Prostate gland (tissue), 2 donors: Measurements from ENCODE around the gene ITIH6. TPM values are rescaled to one million over a fixed set of nuclear protein-coding genes. Genes with fewer than 3 reads are reported as not detected.
A peak's percentile ranks its signal among the peaks of the same experiment; 100 is the strongest.

Experiments used
- DNase-seq: peaks from one replicate; pipeline ENCODE4 v3.0.0-alpha.2; 2019; ENCODE audit warnings: low spot score
- H3K27ac ChIP-seq, 2 donors: fragments of 200-600 bp; sonication (generic); 2 replicates each; pipeline ENCODE4 v1.5.1; 2017 to 2019
- H3K27me3 ChIP-seq: fragments of 200-600 bp; sonication (generic); replicated peaks from 2 replicates; pipeline ENCODE4 v1.5.1; 2019; ENCODE audit not compliant: insufficient read depth
- H3K36me3 ChIP-seq, 2 donors: fragments of 200-600 bp; sonication (generic); 1 replicate in 1 of 2; 2 replicates in 1 of 2; pipeline versions ENCODE4 v1.5.1 to v1.8.1; 2017 to 2019
- H3K4me1 ChIP-seq: fragments of 200-600 bp; sonication (generic); replicated peaks from 2 replicates; pipeline ENCODE4 v1.5.1; 2019
- H3K4me3 ChIP-seq, 2 donors: fragments of 200-600 bp; sonication (generic); 2 replicates each; pipeline ENCODE4 v1.5.1; 2017 to 2019
- H3K9me3 ChIP-seq: fragments of 200-600 bp; sonication (generic); 2 replicates; pipeline ENCODE4 v1.5.1; 2017
- POLR2A ChIP-seq: fragments of 450-650 bp; IDR thresholded peaks from one replicate; pipeline ENCODE4 v1.6.1; 2016; ENCODE audit warnings: antibody characterized with exemption, mild to moderate bottlenecking
- POLR2AphosphoS5 ChIP-seq: sonication (generic); formaldehyde crosslinking; IDR thresholded peaks from one replicate; pipeline ENCODE4 v1.6.1; 2017; ENCODE audit warnings: antibody characterized with exemption
- WGBS: methylation state at CpG from one replicate; pipeline ENCODE4 v1.1.5; 2018; 5-methylcytosine and 5-hydroxymethylcytosine counted together
- intact Hi-C: fragments of 100-400 bp; cut with DNase I; formaldehyde crosslinking; loops from one replicate; pipeline ENCODE4 v1.14.2; 2022
- total RNA-seq, 2 donors: library from RNA; depleted of rRNA; stranded (reverse); fragments of >200 nt; gene quantifications; one replicate each; pipeline ENCODE4 v1.1.0, GENCODE V29; 2016
- TF ChIP-seq, protein P1 (sequence below), 4 experiments: fragments of 200-600 bp in 2 of 4; fragments of 450-650 bp in 2 of 4; sonication (generic) in 2 of 4; IDR thresholded peaks; 1 replicate in 3 of 4; 2 replicates in 1 of 4; pipeline ENCODE4 v1.5.1; 2016 to 2019; ENCODE audit warnings: antibody characterized with exemption in 4 of 4, mild to moderate bottlenecking in 2 of 4, moderate library complexity in 2 of 4

Gene ITIH6
- total RNA-seq, 2 donors from 2014 or later = 1.0 to 3.7 TPM

DNA sequence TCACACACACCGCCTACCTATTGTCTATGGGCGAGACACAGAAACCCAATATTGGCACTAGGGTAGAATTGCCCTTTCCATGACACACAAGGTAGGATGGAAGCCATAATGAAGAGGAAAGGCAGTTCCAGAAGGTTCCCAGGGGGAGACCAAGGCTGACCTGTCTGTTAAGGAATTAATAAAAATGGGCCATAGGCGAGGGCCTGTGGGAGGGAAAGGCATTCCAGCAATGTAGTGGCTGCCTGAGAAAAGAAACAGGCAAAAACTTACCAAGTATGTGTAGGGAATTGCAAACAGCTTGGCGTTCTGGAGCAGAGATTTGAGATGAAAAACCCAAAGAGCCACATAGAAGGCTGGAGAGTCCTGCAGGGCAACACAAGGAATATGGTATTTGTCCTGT is 28.5 kb upstream of the ITIH6 start:
- Histone ChIP-seq H3K36me3 (no peaks in the 10 kb centered on the region), H3K4me3 (no peak overlapping the region), H3K9me3 (no peaks in the 10 kb centered on the region), H3K27ac (no peak overlapping the region), H3K4me1 (no peaks in the 10 kb centered on the region), H3K27me3 (no peaks in the 10 kb centered on the region)
- DNase-seq = no peak
- intact Hi-C loops = no loop called here
- 85% methylated on average over 4 of the region's 4 CpGs for WGBS
- TF ChIP-seq POLR2AphosphoS5 (no peak), POLR2A (no peak)
- TF ChIP-seq, protein P1, sequence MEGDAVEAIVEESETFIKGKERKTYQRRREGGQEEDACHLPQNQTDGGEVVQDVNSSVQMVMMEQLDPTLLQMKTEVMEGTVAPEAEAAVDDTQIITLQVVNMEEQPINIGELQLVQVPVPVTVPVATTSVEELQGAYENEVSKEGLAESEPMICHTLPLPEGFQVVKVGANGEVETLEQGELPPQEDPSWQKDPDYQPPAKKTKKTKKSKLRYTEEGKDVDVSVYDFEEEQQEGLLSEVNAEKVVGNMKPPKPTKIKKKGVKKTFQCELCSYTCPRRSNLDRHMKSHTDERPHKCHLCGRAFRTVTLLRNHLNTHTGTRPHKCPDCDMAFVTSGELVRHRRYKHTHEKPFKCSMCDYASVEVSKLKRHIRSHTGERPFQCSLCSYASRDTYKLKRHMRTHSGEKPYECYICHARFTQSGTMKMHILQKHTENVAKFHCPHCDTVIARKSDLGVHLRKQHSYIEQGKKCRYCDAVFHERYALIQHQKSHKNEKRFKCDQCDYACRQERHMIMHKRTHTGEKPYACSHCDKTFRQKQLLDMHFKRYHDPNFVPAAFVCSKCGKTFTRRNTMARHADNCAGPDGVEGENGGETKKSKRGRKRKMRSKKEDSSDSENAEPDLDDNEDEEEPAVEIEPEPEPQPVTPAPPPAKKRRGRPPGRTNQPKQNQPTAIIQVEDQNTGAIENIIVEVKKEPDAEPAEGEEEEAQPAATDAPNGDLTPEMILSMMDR (IDR thresholded peaks at IDR 0.05) = no peak

DNA sequence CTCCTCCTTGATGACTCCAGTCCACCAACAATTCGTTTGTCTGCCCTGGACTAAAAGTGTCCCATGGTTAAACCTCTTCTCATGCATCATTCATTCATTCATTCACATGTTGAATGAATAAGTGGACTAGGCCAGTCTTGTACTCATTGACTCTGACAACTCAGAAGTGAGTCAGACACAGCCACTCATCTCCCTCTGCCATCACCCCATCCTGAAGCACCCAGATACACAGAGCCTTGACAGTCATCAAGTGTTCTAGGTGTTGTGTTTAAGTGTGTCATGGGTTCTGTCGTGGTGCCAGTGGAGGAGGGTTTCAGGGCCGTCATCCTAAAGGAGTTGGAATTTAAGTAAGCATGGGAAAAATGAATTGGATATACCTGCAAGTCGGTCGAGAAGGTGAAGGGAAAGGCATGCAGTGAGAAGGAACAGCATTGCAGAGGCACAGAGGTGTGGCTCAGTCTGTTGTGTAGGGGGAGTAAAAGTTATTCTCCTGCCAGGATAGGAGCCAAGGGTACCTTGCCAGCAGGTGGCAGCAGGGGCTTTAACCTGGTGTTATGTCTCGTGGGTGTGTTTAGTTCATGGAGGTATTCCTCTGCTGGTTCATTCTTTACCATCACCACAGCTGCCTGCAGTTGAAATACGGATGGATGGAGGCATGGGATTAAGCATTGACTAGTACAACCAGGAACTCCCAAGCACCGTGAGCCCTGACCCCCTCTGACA is 27.8 kb upstream of the ITIH6 start:
- Histone ChIP-seq H3K27ac (no peak overlapping the region), H3K4me1 (no peaks in the 10 kb centered on the region), H3K4me3 (no peak overlapping the region), H3K27me3 (no peaks in the 10 kb centered on the region), H3K9me3 (no peaks in the 10 kb centered on the region), H3K36me3 (no peaks in the 10 kb centered on the region)
- WGBS = 76% methylated on average over 8 of the region's 8 CpGs
- TF ChIP-seq, protein P1 (IDR thresholded peaks at IDR 0.05) = no peak
- no peak for TF ChIP-seq POLR2A
- no peak for TF ChIP-seq POLR2AphosphoS5
- intact Hi-C loops = no loop called here
- no peak for DNase-seq

DNA sequence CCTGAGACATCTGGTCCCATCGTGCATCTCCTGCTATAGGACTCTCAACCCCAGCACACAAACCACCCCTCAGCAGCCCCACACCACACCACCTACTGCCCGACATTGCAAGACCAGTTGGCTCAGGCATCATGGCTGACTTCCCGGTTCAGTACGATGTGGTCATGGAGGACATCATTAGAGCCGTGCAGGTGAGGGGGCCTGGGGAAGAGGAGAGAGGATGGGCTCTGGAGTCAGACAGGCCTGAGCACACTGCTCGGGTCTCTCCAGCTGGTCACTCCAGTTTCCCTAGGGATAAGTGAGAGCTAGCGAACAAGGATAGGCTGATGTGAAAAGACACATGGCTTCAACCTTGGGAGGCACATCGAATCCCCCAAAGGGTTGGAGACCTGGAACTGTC is 26.7 kb upstream of the ITIH6 start:
- Histone ChIP-seq H3K27me3 (no peaks in the 10 kb centered on the region), H3K4me3 (no peak overlapping the region), H3K4me1 (no peaks in the 10 kb centered on the region), H3K9me3 (no peaks in the 10 kb centered on the region), H3K36me3 (no peaks in the 10 kb centered on the region), H3K27ac (no peak overlapping the region)
- no peak for TF ChIP-seq POLR2AphosphoS5
- TF ChIP-seq, protein P1 (IDR thresholded peaks at IDR 0.05) = no peak
- no peak for TF ChIP-seq POLR2A
- WGBS = 96% methylated on average over 8 of the region's 8 CpGs
- no peak for DNase-seq
- intact Hi-C loops = no loop called here

DNA sequence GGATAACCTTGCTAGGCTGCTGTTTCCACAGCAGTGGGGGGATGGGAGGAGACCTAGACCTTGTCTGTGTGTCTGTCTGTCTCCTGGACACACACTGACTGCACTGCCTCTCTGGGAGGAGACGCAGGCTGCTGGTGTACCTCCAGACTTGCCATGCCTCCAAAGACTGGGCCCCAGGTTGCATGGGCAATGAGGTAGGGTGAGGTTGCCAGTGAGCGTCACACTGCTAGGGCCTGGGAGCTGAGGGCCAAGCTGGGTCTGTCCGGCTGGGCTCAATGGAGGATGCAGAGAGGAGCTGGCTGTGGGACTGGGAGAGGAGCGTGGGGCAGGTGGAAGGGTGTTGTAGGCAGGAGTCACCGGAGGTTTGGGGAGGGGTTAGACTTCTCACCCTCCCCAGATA is 26.1 kb upstream of the ITIH6 start:
- intact Hi-C loops = no loop called here
- no peaks in the 10 kb centered on the region for H3K4me1 ChIP-seq
- TF ChIP-seq, protein P1 (IDR thresholded peaks at IDR 0.05) = no peak
- no peak for TF ChIP-seq POLR2A
- no peak for TF ChIP-seq POLR2AphosphoS5
- DNase-seq = no peak
- H3K36me3 ChIP-seq = no peaks in the 10 kb centered on the region
- H3K9me3 ChIP-seq = no peaks in the 10 kb centered on the region
- H3K27me3 ChIP-seq = no peaks in the 10 kb centered on the region
- H3K27ac ChIP-seq = peak overlapping the region in 1 of 2 donors; percentile 19
- H3K4me3 ChIP-seq = no peak overlapping the region
- 100% methylated on average over 2 of the region's 5 CpGs for WGBS

DNA sequence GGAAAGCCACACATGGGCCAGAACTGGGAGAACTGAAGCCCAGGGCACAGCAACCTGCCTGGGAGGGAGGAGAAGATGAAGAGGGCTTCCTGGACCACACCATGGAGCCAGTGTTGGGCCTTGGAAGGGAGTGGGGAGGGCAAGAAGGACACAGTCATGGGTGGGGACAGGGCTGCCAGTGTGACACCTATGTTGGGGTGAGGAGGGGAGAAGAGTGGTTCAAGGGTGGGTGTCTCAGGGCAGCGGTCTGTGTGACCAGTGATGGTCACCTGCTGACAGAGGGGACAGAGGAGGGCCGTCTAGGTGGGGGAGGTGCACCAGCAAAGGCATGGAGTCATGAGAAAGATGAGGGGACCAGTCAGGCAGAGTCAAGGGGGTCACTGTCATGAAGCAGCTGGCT is 23.3 kb upstream of the ITIH6 start:
- no peak overlapping the region for H3K27ac ChIP-seq
- TF ChIP-seq POLR2A = no peak
- no peak for TF ChIP-seq POLR2AphosphoS5
- TF ChIP-seq, protein P1 (IDR thresholded peaks at IDR 0.05) = no peak
- DNase-seq = no peak
- H3K4me3 ChIP-seq = no peak overlapping the region
- WGBS = 100% methylated on average over 2 of the region's 2 CpGs
- no peaks in the 10 kb centered on the region for H3K36me3 ChIP-seq
- H3K9me3 ChIP-seq = no peaks in the 10 kb centered on the region
- no peaks in the 10 kb centered on the region for H3K27me3 ChIP-seq
- no peaks in the 10 kb centered on the region for H3K4me1 ChIP-seq
- intact Hi-C loops = no loop called here
